Stimulated activated CD4-positive, alpha-beta T cell treated with anti-CD3 and anti-CD28 coated beads, Interleukin-1b, Interleukin-23, amount 100 ng/mL, for 48 hours (primary cell): ENCODE measurements around the gene GPR162.

Experiments
- DNase-seq: peaks from one replicate; pipeline ENCODE4 v3.0.0-alpha.2; 2020

Gene GPR162

GRCh38 chr12:6821591-6822425 is at the start of gene GPR162:
Gene GPR162, plus strand, starts transcription at chr12:6821821. Its CDS starts 2,078 bp downstream, at chr12:6823899.
- no peak for DNase-seq

DNA sequence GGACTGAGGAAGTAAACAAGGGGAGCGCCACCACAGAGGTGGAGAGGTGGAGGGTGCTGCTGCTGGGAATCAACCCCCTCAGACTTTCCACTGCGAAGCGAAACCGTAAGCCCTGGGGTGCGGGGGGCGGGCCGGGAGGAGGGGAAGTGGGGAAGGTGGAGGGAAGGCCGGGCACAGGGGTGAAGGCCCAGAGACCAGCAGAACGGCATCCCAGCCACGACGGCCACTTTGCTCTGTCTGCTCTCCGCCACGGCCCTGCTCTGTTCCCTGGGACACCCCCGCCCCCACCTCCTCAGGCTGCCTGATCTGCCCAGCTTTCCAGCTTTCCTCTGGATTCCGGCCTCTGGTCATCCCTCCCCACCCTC is 49.3 kb upstream of the GPR162 start, which contains the start of gene LAG3:
Gene LAG3, plus strand, starts transcription at position 190 of the 365 bp plus-strand sequence. CDS start 333 bp downstream, outside the sequence.
- peak; percentile 66 for DNase-seq

- DNase-seq: no peak
Measured at GRCh38 chr12:6772726-6773589, 48.7 kb upstream of the GPR162 start.

GRCh38 chr12:6773590-6774351 is 47.9 kb upstream of the GPR162 start:
- no peak for DNase-seq

GRCh38 chr12:6774499-6775062 is 47.0 kb upstream of the GPR162 start:
- no peak for DNase-seq

DNA sequence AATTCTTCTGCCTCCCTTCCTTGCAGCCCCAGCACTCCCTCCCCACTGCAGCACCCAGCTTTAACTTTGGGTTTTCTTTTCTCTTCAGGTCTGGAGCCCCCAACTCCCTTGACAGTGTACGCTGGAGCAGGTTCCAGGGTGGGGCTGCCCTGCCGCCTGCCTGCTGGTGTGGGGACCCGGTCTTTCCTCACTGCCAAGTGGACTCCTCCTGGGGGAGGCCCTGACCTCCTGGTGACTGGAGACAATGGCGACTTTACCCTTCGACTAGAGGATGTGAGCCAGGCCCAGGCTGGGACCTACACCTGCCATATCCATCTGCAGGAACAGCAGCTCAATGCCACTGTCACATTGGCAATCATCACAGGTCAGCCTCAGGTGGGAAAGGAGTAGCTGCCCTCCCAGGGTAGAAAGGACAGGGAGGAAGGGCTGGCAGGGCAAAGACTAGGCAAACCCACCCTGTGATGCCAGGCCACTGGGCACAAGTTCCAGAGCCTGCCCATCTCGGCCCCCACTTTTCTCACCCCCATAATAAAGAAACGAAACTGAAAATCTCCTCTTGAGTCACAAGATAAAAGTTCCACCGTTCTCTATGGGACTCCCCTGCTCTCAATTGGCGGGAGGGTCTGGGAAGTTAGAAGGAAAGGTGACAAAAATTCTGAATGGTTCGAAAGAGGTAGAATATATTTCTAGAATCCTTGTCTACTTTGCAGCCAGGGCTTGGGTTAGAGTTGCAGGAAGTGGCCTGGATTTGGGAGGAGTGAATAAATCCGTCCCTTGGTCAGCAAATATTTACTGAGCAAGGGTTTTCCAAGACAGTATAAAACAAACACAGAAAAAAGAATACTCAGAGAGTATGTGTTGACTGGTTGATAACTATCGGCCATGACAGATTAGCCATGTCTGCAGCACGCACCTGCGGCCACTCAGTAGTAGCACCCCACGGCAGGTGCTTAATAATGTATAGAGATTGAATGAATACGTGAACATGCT is 46.1 kb upstream of the GPR162 start:
- no peak for DNase-seq

- DNase-seq: no peak
Measured at GRCh38 chr12:6777386-6777785, 44.2 kb upstream of the GPR162 start.

DNA sequence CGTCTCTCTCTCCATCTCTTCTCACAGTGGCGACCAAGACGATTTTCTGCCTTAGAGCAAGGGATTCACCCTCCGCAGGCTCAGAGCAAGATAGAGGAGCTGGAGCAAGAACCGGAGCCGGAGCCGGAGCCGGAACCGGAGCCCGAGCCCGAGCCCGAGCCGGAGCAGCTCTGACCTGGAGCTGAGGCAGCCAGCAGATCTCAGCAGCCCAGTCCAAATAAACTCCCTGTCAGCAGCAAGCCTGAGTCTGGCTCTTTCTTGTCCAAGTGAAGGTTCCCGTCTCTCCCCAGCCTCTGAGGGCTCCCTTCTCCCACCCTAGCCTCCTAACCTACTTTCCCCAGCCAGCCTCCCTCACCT is 43.4 kb upstream of the GPR162 start:
- DNase-seq: no peak

DNA sequence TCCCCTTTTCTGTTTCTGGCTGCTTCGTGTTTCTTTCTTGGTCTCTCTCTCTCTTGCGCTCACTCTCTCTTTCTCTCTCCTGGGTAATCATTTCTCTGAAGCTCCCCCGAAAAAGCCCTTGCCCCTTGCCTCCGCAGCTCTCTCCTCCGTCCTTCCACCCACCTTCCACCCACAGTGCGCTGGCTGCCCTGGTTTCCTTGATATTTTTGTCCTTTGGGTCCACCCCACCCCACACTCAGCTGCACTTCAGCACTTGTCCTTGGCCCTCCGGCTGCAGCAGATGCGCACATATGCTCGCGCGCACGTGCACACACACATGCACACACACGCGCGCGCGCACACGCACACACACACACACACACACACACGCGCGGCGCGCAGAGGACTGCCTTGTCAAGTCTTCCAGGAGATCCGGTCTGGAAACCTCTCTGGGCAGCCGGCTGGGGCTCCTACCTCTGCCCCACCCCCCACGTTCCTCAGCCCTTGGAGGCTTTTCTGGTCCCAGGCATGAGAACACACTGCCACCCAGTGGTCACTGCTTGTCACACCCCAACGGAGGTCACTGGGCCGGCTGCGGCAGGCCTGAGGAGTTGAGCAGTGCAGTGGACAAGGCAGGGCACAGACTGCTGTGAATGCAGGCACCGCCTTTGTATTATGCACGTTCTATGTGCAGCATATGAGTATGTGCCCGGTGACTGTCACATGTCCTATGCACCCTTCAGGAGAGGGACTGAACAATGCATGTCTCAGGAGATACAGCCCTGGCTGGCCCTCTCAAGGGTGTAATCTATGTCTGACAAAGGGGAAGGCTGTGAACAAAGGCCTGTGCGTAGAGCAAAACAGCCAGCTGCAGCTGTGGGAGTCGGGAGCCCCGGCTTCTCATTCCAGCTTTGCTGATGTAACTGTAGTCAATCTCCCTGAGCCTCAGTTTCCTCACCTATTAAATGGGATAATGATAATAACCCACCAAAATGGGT is 42.8 kb upstream of the GPR162 start:
- peak; percentile 88 for DNase-seq

- DNase-seq: no peak
Measured at GRCh38 chr12:6779708-6780432, 41.8 kb upstream of the GPR162 start.

GRCh38 chr12:6780573-6780972 is 41.0 kb upstream of the GPR162 start:
- DNase-seq: no peak

GRCh38 chr12:6782119-6782518 is 39.5 kb upstream of the GPR162 start:
- no peak for DNase-seq

- no peak for DNase-seq
Measured at GRCh38 chr12:6782850-6783566, 38.6 kb upstream of the GPR162 start.

DNA sequence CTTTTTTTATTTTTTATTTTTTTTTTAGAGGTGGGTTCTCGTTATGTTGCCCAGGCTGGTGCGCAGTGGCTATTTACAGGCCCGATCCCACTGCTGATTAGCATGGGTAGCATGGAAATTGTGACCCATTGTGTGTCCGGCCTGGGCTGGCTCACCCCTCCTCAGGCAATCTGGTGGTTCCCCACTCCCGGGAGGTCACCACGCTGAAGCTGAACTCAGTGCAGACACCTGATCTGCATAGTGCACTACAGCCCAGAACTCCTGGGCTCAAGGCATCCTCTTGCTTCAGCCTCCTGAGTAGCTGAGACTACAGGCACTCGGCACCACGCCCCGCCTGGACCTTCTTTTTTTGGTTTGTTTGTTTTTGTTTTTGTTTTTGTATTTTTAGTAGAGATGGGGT is 37.8 kb upstream of the GPR162 start:
- DNase-seq: no peak

DNA sequence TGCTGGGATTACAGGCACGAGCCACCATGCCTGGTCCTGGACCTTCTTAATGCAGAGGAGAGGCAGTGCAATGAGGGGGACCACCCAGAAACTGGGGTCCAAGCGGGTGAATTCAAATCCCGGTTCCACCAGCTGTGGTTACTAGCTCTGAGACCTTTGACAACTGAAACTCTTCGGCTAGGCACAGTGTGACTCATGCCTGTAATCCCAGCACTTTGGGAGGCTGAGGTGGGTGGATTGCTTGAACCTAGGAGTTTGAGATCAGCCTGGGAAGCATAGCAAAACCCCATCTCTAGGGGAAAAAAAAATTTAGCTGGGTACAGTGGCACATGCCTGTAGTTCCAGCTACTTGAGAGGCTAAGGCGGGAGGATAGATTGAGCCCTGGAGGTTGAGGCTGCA is 37.3 kb upstream of the GPR162 start:
- no peak for DNase-seq

GRCh38 chr12:6784761-6785160 is 36.9 kb upstream of the GPR162 start:
- no peak for DNase-seq

DNA sequence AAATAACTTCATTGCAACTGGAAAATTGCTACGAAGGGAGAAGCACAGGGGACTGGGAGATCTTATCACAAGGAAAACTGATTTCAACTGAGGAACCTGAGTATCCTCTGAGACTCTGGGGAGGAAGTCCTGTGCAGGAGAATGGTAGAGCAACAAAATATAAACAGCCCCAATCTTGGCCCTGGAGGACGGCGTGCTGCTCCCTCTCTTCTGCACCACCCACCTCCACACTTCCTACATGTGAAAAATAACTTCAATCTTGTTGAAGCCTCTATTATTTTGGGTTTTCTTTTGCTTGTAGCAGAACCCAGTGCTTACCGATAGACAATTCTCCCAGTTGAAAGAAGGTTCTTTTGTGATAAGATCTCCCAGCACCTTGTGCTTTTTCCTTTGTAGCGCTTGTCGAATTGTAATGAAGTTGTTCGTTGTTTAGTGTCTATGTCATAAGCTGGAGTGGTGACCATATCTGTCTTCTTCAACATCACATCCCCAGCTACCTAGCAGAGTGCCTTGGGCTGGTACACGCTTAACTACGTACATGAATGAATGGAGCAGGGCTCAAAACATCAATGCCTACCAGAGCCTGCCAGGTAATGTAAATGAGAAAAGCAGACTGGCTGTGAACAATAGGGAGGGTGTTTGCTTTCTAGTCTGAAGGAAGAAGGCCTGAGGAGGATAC is 35.1 kb upstream of the GPR162 start:
- DNase-seq: no peak

- no peak for DNase-seq
Measured at GRCh38 chr12:6787309-6787708, 34.3 kb upstream of the GPR162 start.
